ENCODE data around the gene PANX1.

Gene PANX1

GRCh38 chr11:94129512-94130297 lies 1.1 kb downstream of the PANX1 start:
- no peak for DNase-seq (ENCODE audit: low read depth in 3 of 3)

GRCh38 chr11:94130298-94131046 lies 1.8 kb downstream of the PANX1 start:
- DNase-seq (ENCODE audit: low read depth in 3 of 3): no peak

- no peak for DNase-seq (ENCODE audit: low read depth in 3 of 3)
Measured at GRCh38 chr11:94131047-94131717, 2.5 kb downstream of the PANX1 start.

GRCh38 chr11:94131718-94132115 lies 3.1 kb downstream of the PANX1 start:
- no peak for DNase-seq (ENCODE audit: low read depth in 3 of 3)

GRCh38 chr11:94132152-94132558 lies 3.5 kb downstream of the PANX1 start:
- DNase-seq (ENCODE audit: low read depth in 3 of 3): no peak

GRCh38 chr11:94132823-94133408 lies 4.3 kb downstream of the PANX1 start:
- no peak for DNase-seq (ENCODE audit: low read depth in 3 of 3)

GRCh38 chr11:94133752-94134151 lies 5.1 kb downstream of the PANX1 start:
- DNase-seq (ENCODE audit: low read depth in 3 of 3): no peak

GRCh38 chr11:94134651-94135512 lies 6.2 kb downstream of the PANX1 start:
- DNase-seq (ENCODE audit: low read depth in 3 of 3): no peak

GRCh38 chr11:94139416-94139815 lies 10.8 kb downstream of the PANX1 start:
- no peak for DNase-seq (ENCODE audit: low read depth in 3 of 3)

- no peak for DNase-seq (ENCODE audit: low read depth in 3 of 3)
Measured at GRCh38 chr11:94140154-94140655, 11.6 kb downstream of the PANX1 start.

- DNase-seq (ENCODE audit: low read depth in 3 of 3): no peak
Measured at GRCh38 chr11:94141511-94142307, 13.1 kb downstream of the PANX1 start.

- DNase-seq (ENCODE audit: low read depth in 3 of 3): no peak
Measured at GRCh38 chr11:94142308-94143281, 14.0 kb downstream of the PANX1 start.

GRCh38 chr11:94144216-94144615 lies 15.6 kb downstream of the PANX1 start:
- DNase-seq (ENCODE audit: low read depth in 3 of 3): no peak

GRCh38 chr11:94144664-94145063 lies 16.0 kb downstream of the PANX1 start:
- DNase-seq (ENCODE audit: low read depth in 3 of 3): no peak

- DNase-seq (ENCODE audit: low read depth in 3 of 3): no peak
Measured at GRCh38 chr11:94145431-94145830, 16.8 kb downstream of the PANX1 start.

GRCh38 chr11:94145916-94146315 lies 17.3 kb downstream of the PANX1 start:
- no peak for DNase-seq (ENCODE audit: low read depth in 3 of 3)

GRCh38 chr11:94147433-94147845 lies 18.8 kb downstream of the PANX1 start:
- no peak for DNase-seq (ENCODE audit: low read depth in 3 of 3)

- no peak for DNase-seq (ENCODE audit: low read depth in 3 of 3)
Measured at GRCh38 chr11:94148189-94148588, 19.5 kb downstream of the PANX1 start.

- no peak for DNase-seq (ENCODE audit: low read depth in 3 of 3)
Measured at GRCh38 chr11:94149431-94150017, 20.9 kb downstream of the PANX1 start.
